Astrocyte of the cerebellum (primary cell): Measurements from ENCODE around the gene JPT1.
A peak's percentile ranks its signal among the peaks of the same experiment; 100 is the strongest.

Experiments used
- DNase-seq: peaks from one replicate; pipeline ENCODE4 v3.0.0-alpha.2; 2011; ENCODE audit warnings: low read depth
- H3K4me3 ChIP-seq: 2 replicates; pipeline ENCODE4 v1.5.1; 2011; ENCODE audit warnings: mild to moderate bottlenecking, low read depth, low read length, moderate library complexity
- in situ Hi-C: cut with HindIII; loops from 2 replicates; pipeline ENCODE4 v1.10.0; 2017; ENCODE audit warnings: low sequenced_read_pairs
- TF ChIP-seq, protein P1 (sequence below): IDR thresholded peaks from 2 replicates; pipeline ENCODE4 v1.5.1; 2012; ENCODE audit warnings: low read length, low read depth, moderate library complexity, mild to moderate bottlenecking; ENCODE audit errors: missing control alignments

The JPT1 gene

DNA sequence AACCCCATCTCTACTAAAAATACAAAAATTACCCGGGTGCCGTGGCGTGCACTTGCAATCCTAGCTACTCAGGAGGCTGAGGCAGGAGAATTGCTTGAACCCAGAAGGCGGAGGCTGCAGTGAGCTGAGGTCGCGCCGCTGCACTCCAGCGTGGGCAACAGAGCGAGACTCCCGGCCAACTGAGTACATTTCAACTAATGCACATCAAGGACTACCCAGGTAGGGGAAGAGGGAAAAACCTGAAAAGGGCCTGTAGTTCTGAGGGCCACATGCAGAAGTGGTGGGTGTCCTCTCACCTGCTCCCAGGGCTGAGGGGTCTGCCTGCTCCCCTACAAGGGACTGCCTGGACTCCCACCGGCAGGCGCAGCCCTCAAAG, 67.1 kb downstream of the JPT1 start:
- in situ Hi-C loops, result no loop called here
- peak overlapping the region; percentile 46 for H3K4me3 ChIP-seq
- TF ChIP-seq, protein P1, sequence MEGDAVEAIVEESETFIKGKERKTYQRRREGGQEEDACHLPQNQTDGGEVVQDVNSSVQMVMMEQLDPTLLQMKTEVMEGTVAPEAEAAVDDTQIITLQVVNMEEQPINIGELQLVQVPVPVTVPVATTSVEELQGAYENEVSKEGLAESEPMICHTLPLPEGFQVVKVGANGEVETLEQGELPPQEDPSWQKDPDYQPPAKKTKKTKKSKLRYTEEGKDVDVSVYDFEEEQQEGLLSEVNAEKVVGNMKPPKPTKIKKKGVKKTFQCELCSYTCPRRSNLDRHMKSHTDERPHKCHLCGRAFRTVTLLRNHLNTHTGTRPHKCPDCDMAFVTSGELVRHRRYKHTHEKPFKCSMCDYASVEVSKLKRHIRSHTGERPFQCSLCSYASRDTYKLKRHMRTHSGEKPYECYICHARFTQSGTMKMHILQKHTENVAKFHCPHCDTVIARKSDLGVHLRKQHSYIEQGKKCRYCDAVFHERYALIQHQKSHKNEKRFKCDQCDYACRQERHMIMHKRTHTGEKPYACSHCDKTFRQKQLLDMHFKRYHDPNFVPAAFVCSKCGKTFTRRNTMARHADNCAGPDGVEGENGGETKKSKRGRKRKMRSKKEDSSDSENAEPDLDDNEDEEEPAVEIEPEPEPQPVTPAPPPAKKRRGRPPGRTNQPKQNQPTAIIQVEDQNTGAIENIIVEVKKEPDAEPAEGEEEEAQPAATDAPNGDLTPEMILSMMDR, result no peak
- DNase-seq, result no peak

DNA sequence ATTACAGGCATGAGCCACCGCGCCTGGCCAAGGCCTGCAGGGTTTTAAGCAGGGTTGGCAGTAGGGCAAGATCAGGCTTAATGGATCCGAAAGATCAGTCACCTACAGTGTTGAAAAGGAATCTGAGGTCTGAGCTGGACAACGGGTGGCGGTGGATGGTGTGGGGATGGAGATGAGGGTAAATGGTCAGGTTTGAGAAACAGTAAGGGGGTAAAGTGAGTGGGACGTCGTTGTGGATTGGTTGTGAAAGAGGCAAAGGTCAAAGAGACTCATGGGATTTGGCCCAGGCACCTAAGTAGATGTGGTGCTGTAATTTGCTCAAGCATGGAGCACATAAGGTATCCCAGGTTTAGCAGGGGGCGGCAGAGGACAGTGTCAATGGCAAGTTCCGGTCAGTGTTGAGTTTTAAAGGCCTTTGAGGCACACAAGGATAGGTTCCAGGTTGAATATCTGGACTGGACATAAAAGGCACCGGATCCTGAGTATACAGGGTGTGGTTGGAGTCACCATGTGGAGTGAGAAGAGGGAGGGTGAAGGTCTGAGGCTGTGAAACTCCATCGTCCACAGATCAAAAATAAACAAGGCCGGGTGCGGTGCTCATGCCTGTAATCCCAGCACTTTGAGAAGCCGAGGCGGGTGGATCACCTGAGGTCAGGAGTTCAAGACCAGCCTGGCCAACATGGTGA, 67.7 kb downstream of the JPT1 start:
- DNase-seq, result no peak
- TF ChIP-seq, protein P1, result no peak
- in situ Hi-C loops, result no loop called here
- H3K4me3 ChIP-seq, result no peak overlapping the region
